IMR-90 (cell line): Measurements from ENCODE around the gene STOML1.

ENCODE experiments used
- CEBPB ChIP-seq: IDR thresholded peaks from 2 replicates; pipeline ENCODE4 v1.6.1; 2012; ENCODE audit warnings: low read depth, low read length, improper control_type of control experiment
- CHD1 ChIP-seq: IDR thresholded peaks from 2 replicates; pipeline ENCODE4 v1.6.1; 2012; ENCODE audit warnings: low read depth, low read length, improper control_type of control experiment
- CTCF ChIP-seq: conservative IDR thresholded peaks from 2 replicates; pipeline ENCODE4 v1.5.1; 2012; ENCODE audit warnings: mild to moderate bottlenecking, low read depth, low read length, improper control_type of control experiment
- MAZ ChIP-seq: IDR thresholded peaks from 2 replicates; pipeline ENCODE4 v1.6.1; 2012; ENCODE audit warnings: low read depth, mild to moderate bottlenecking, low read length, improper control_type of control experiment, moderate library complexity, borderline replicate concordance
- NFE2L2 ChIP-seq: fragments of 150-350 bp; IDR thresholded peaks from 2 replicates; pipeline ENCODE4 v1.6.1; 2016; ENCODE audit warnings: low read depth, mild to moderate bottlenecking, low read length
- POLR2A ChIP-seq: IDR thresholded peaks from 2 replicates; pipeline ENCODE4 v1.6.1; 2012; ENCODE audit warnings: mild to moderate bottlenecking, low read depth, low read length
- RAD21 ChIP-seq: IDR thresholded peaks from 2 replicates; pipeline ENCODE4 v1.6.1; 2012; ENCODE audit warnings: low read length, improper control_type of control experiment
- RCOR1 ChIP-seq: IDR thresholded peaks from 2 replicates; pipeline ENCODE4 v1.6.1; 2012; ENCODE audit warnings: mild to moderate bottlenecking, low read length, improper control_type of control experiment; ENCODE audit not compliant: insufficient replicate concordance
- RFX5 ChIP-seq: IDR thresholded peaks from 2 replicates; pipeline ENCODE4 v1.8.0; 2012; ENCODE audit warnings: low read depth, mild to moderate bottlenecking, low read length, moderate library complexity

- no peak for TF ChIP-seq CEBPB
- no peak for TF ChIP-seq CTCF
- 0 out of 2 replicates have a peak, but pooled peaks have one; percentile 10 for TF ChIP-seq POLR2A
- TF ChIP-seq NFE2L2: no peak
- TF ChIP-seq RFX5: no peak
- TF ChIP-seq CHD1: no peak
- TF ChIP-seq RAD21: no peak
- TF ChIP-seq MAZ: no peak
- no peak for TF ChIP-seq RCOR1
Measured at GRCh38 chr15:73940061-73940981, 51.8 kb downstream of the STOML1 start.
